ENCODE data around the gene MISP. TPM values are rescaled to one million over a fixed set of nuclear protein-coding genes. Genes with fewer than 3 reads are reported as not detected.

Gene MISP
- total and polyA plus RNA-seq, 2 of the 4 experiments (the other 2 are of a cell fraction): not detected

GRCh38 chr19:722553-723101, 28.3 kb upstream of the MISP start:
- Histone ChIP-seq H3K9ac (ENCODE audit: low read depth, low read length) (no peak overlapping the region), H4K20me1 (ENCODE audit: insufficient read depth, low read length) (no peaks in the 10 kb centered on the region), H3K9me1 (ENCODE audit: insufficient read depth, low read length) (no peaks in the 10 kb centered on the region), H3K14ac (replicated peaks; ENCODE audit: low read depth, low read length) (no peak overlapping the region), H3K27me3 (ENCODE audit: control insufficient read depth, insufficient read depth, low read length) (peaks cover 2% of the 10 kb centered on the region; the same call in 1 of the 2 replicates), H3K4me2 (ENCODE audit: low read depth, low read length) (no peak overlapping the region), H3K4ac (ENCODE audit: low read depth, low read length) (no peak overlapping the region), H3K79me1 (ENCODE audit: low read depth in 1 of 2, low read length in 2 of 2) (no peaks in the 10 kb centered on the region; a peak in 1 of 4 replicates), H2BK20ac (ENCODE audit: low read depth, low read length) (no peak overlapping the region), H4K8ac (ENCODE audit: low read depth in 2 of 2, low read length in 2 of 2) (no peak overlapping the region), H2BK120ac (ENCODE audit: low read depth, low read length) (no peak overlapping the region), H2BK15ac (ENCODE audit: low read depth, low read length) (no peak overlapping the region), H4K91ac (ENCODE audit: insufficient read depth, low read depth, low read length) (no peak overlapping the region), H3K56ac (ENCODE audit: extremely low read depth, insufficient read depth, low read length) (no peak overlapping the region), H2AK9ac (replicated peaks; ENCODE audit: low read depth, low read length, poor library complexity) (no peak overlapping the region), H2AFZ (replicated peaks; ENCODE audit: low read length, poor library complexity) (no peak overlapping the region), H4K5ac (ENCODE audit: low read depth, low read length) (no peak overlapping the region), H2AK5ac (ENCODE audit: low read depth, low read length) (no peak overlapping the region), H2BK5ac (ENCODE audit: low read depth, low read length, poor library complexity, severe bottlenecking) (no peak overlapping the region), H3K4me3 (ENCODE audit: insufficient read depth, low read depth, low read length) (no peak overlapping the region), H3K18ac (ENCODE audit: low read depth, low read length) (no peak overlapping the region), H3K27ac (ENCODE audit: insufficient read depth, low read length) (no peak overlapping the region), H3K9me3 (ENCODE audit: control insufficient read depth, insufficient read depth, low read length) (no peaks in the 10 kb centered on the region), H3K36me3 (ENCODE audit: control insufficient read depth, insufficient read depth, low read length) (peaks cover 12% of the 10 kb centered on the region; the same call in 1 of the 2 replicates), H3K23ac (ENCODE audit: low read depth, low read length) (no peak overlapping the region), H3K4me1 (ENCODE audit: control insufficient read depth, insufficient read depth, low read length) (peaks cover 4% of the 10 kb centered on the region; the same call in 1 of the 2 replicates)
- DNase-seq (no peak), ATAC-seq (ENCODE audit: low read depth) (no peak)
- intact Hi-C loops (cut with micrococcal nuclease): no loop called here
- dilution Hi-C loops (cut with HindIII; ENCODE audit: low sequenced_read_pairs, unreplicated experiment): no loop called here
- BruUV-seq (replicated peaks): no TSS peak
- TF ChIP-seq USF2 (IDR thresholded peaks at IDR 0.05; ENCODE audit: low read depth, low read length) (no peak), RFX5 (IDR thresholded peaks at IDR 0.05; ENCODE audit: low read depth, low read length) (no peak), MAFK (IDR thresholded peaks at IDR 0.05; ENCODE audit: low read depth, low read length) (no peak), CEBPB (IDR thresholded peaks at IDR 0.05; ENCODE audit: low read depth, low read length) (no peak), RCOR1 (IDR thresholded peaks at IDR 0.05; ENCODE audit: insufficient replicate concordance, low read length) (no peak), FOS (IDR thresholded peaks at IDR 0.05; ENCODE audit: low read depth, low read length) (no peak), RAD21 (IDR thresholded peaks at IDR 0.05; ENCODE audit: low read length) (no peak), MAZ (IDR thresholded peaks at IDR 0.05; ENCODE audit: borderline replicate concordance, low read depth, low read length) (no peak)
- in situ Hi-C loops (cut with MboI; ENCODE audit: low sequenced_read_pairs): no loop called here
- ChIA-PET CTCF (no interaction called here), POLR2A (ENCODE audit: unreplicated experiment) (no interaction called here)
- WGBS, 2 experiments (ENCODE audit: extremely low coverage in 2 of 2, insufficient read length in 1 of 2): 78% methylated on average over 11 of the region's 17 CpGs; no CpG with 5 or more reads in 1 of the 2 experiments
